Measurements from ENCODE around the gene SLC35B3.
"Not testable (repeated sequence)": the region's sequence is repeated elsewhere in the genome, so short reads cannot be mapped to it uniquely, and the experiment has no call there.

SLC35B3 gene

DNA sequence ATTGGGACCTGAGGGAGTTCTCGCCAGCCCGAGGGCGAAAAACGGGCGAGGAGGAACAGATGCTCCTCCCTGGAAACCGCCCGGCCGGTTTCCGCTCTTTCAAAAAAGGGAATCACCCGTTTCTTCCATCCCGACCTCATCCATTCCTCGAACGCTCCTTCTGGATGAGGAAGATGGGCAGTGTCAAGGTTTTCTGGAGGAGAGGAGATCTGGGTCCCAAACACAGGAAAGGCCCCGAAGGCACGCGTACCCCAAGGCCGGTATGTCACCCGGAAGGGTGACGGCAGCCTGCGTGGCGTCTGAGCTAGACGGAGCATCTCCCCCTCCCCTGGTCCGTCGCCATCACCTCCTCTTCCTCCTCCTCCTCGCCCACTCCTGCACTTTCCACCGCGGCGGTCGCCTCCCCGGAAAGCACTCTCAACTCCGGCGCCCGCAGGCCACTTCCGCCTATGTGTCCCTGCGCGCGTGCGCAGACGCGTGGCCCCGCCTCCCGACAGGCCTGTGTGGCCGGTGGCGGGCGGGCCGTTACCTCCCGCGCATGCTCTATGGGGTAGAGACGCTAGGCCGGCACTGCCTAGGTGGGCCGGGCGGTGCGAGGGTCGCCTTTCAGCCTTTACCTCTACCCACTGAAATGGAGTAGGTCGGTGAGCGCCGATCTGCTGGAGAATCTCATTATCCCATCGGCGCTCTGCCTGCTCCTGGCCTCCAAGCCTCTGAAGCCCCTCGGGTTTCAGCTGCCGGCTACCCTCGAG lies at the start of gene SLC35B3:
Gene SLC35B3, minus strand, starts transcription at position 453 of the 752 bp plus-strand sequence.
- DNase-seq (ENCODE audit: low spot score) = peak; percentile 74

DNA sequence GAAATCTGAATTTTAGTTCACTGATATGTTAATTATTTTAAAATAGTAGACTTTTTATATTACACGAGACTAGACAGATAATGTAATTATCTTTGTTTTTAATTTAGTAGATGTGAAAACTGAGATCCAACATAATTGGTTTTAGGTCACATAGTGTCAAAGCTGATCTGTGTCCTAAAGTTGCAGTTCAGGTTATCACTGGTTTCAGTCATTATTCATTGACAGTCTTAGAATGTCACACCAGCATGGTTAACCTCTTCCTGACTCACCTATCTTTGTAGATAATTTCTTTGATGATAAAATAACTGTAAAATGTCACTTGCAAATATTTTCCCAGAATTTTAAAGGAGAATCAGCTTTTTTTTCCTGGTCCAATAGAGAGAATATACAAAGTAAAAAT lies 48.3 kb upstream of the SLC35B3 start:
- no peak for DNase-seq (ENCODE audit: low spot score)

DNA sequence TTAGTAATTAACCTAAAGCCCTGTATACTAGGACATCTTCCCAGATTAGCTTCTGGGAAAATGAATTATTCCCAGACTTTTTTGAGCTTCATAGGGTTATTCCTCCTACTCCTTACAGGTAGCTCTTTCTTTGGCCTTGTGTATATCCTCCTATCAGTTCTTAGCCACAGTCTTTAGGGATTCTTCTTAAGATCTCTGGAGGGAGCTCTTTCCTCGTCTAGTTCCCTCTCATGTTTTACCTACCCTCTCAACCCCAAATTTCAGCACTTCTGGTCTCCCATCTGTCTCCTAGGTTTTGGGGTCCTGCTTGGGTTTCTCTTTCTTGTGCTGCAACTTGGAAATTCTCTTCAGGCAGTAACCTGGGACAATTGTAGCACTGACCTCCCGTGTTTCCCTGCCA lies 46.4 kb upstream of the SLC35B3 start:
- peak; percentile 5 for DNase-seq (ENCODE audit: low spot score)

DNA sequence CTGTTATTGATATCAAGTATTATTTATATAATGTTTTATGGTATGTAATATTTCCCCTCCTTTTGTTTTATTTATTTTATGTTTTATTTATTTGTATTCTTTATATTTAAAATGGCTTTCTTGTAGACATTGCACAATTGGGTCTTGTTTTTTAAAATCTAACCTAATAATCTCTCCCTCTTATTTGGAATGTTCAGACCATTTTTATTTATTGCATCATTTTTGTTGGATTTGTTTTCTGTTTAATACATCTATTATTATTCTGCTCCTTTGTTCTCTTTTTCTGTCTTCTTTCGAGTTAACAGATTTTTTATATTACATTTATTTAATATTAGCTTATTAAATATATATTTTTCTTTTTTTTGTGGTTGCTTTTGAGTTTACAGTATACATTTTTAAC lies 43.1 kb upstream of the SLC35B3 start:
- DNase-seq (ENCODE audit: low spot score) = no peak

DNA sequence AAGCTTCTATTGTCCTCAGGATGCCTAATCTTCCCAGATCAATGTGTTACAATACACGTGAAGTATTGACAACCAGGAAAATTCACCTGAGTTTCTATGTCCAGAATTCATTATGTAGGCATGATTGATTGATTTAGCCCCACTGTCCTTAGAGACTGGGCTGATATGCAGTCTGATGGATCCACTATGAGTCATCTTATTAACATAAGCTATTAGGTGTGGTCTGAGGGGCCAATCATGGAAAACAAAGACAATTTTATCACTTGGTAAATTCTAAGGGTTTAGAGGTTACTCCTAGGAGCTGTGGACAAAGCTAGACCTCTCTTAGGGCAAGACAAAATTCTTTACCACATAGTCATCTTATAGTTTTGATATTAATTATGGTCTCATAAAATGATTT lies 41.3 kb upstream of the SLC35B3 start:
- DNase-seq (ENCODE audit: low spot score) = no peak

DNA sequence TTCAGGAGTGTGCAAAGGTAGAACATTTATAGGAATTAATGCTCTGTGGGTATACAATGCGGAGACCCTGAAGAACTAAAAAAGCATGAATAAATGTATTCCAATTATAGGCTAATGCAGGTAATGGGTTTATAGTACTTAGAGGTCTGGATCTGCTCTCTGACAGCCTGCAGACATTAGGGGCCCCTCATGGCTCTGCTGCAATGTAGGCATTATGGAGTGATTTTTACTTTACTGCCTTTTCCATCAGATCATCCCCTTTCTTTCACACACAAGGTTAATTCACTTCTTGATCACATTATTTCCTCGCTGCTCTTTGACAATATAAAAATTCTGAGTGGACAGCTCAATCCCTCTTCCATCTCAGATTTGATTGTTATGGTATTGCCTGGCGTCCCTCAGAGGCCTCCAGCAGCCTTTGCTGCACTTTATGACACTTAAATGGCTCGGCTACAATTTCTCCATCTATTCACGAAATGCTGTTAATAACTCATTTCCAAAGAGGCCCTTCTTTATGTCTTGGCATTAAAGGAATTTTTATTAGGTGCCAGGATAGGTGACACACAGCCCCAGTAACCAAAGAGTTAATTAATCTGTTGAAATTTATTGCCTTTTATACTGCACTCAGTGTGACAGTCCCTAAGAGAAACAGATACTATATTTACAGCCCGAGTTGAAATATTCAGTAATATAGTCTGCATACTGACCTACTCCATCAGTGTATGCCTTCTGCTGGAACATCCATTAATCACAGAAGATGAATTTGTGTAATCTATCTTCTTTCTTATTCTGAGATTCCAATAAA lies 33.4 kb upstream of the SLC35B3 start:
- DNase-seq (ENCODE audit: low spot score) = no peak

DNA sequence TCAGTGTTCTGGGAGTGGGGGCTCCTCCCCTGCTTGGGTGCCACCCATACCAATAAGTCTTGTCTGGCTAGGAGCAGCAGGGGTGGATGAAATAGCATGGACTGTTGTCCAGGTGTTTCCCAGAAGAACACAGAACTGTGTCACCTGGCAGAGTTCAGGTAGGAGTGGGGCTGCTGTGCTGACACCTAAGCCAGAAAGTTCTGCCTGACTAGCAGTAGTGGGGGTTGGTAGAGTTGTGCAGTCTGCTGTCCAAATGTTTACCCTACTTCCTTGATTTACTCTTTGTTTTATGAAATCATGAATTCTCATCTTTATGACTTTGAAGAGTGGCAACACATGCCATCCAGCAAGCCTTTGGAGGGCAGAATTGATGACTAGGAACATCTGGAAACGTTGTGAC lies 27.3 kb upstream of the SLC35B3 start:
- DNase-seq (ENCODE audit: low spot score) = no peak

DNA sequence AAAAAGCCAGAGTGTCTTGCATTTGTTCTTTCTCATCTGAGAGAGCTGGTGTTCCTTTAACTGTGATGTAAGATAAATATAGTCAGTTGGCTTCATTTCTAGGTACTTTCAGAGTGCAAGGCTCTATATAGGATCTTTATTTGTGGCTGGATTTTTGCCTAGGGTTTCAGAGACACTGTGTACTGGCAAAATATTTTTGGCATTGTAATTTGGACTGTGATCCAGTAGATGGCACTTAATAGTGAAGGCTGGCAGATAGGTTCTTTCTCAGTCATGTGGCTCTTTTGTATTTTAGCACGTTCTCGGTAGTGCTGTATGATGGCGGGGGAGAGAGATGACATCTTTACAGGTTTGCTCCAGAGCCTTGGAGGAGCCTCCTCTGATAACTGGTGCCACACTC lies 26.8 kb upstream of the SLC35B3 start:
- DNase-seq (ENCODE audit: low spot score) = no peak

DNA sequence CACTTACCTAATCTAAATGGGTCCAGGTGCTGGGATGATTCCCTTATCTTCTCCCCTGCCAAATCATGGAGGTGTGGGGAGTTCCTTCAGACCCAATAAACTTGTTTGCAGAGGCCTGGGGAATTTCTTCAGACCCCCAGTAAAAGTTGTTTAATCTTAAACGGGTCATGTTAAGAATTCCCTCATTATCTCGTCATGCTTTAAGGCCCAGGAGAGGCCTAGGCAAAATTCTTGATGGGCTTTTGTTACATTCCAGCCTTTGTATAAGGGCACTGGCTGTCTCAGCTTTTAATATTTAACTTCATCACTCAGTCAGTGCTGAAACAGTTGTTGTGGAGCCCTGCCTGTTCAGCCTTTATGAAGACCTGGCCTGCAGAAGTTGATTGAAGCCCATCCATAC lies 11.0 kb upstream of the SLC35B3 start:
- DNase-seq (ENCODE audit: low spot score) = no peak

DNA sequence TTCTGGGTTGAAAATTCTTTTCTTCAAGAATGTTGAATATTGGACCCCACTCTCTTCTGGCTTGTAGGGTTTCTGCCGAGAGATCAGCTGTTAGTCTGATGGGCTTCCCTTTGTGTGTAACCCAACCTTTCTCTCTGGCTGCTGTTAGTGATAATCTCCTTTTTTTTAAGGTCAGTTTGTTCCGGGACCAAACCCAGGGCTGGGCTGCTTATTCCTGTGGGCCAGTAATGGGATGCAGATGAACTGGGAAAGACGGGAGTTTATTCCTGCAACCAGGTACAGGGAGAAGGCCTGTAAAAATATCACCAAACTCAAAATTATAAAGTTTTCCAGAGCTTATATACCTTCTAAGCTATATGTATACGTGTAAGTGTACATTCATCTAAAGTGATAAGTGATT lies 10.6 kb upstream of the SLC35B3 start:
- not testable (repeated sequence) for DNase-seq (ENCODE audit: low spot score)

DNA sequence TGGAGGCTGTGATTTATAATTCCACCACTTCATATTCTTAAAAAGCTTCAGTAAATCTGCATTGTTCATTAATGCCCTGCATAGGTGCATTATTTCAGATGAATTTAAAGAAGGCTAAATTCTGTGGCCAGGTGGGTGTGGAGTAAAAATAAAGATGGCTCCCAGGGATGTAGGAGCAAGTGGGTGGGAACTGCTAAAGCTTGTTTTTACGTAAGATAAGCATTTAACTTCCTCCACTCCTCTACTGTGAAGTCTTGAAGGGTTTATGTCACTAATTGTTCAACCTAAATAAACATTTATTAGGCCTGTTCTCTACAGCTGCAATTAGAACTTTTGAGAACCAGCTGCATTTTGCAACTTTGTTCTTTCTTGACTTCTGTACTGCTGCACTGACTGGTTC lies 6.8 kb upstream of the SLC35B3 start:
- no peak for DNase-seq (ENCODE audit: low spot score)

DNA sequence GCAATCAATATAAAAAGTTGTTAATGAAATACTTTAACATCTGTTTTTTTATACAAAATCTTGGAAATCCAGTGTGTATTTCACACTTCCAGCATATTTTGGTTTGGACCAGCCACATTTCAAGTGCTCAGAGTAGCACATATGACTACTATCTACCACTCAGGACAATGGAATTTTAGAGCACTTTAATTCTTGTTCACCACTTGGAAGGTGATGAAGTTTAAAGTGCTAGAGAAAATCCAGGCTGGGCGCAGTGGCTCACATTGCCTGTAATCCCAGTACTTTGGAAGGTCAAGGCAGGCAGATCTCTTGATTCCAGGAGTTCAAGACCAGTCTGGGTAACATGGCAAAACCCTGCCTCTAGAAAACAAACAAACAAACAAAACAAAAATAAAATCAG lies 6.1 kb upstream of the SLC35B3 start:
- DNase-seq (ENCODE audit: low spot score) = no peak

DNA sequence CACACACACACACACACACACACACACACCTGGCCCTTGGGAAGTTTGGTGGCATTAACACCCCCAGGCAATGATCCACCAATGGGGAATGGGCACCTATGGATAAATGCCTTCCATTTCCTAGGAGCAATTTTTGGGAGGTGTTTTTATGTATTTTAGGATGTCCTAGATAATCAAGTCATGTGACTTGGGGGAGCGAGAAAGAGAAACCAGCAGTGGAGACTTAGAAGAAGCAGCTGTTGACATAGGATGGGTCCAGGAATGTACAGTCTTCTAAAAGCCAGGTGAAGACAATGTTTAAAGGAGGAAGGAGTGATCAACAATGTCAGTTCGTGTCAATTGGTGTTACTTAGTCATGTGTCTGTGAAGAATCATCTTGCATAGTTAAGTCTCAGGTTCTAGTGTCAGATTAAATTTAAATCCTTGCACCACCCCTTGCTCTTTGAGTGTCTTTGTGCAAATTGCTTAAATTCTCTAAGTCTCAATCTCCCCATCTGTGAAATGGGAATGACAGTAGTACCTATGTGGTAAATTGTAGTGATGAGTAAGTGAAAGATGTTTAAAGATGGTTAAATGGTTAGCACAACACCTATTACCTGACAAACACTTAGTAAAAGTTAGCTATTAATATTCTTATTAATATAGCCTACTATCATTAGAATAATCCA lies 4.4 kb upstream of the SLC35B3 start:
- DNase-seq (ENCODE audit: low spot score) = no peak

DNA sequence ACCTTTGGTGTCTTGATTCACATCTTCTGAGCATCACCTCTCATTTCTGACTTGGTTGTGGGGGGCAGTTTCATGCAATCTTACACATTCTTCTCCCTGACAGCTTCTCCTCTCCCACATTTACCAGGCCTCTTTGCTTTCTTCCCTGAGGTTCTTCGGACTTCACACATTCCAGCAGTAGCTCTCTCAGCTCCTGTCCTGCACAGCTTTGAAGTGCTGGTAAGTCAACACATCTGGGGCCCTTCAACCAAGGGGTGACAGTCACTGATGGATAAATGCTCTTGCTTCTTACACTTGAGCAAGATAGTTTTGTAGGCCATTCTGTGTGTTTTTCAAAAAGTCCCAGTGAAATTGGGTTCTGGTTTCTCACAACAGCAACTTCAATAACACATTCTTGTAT lies 2.5 kb upstream of the SLC35B3 start:
- no peak for DNase-seq (ENCODE audit: low spot score)

DNA sequence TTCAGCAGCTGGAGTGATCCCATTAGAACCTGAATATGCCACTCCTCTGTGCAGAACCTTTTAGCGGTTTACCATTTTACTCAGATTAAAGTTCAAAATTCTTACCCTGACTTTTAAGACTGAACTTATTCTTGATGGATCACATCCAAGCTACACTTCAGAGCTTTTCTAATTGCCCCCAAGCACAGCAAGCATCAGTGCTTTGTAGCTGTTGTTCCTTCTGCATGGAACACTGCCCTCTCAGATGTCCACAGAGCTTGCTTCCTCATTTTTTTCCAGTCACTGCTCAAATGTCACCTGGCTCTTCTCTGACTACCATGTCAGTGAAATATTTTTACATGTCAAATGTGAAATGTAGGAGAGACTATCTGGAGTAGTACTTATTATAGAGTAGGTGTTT lies 1.6 kb upstream of the SLC35B3 start:
- DNase-seq (ENCODE audit: low spot score) = no peak

DNA sequence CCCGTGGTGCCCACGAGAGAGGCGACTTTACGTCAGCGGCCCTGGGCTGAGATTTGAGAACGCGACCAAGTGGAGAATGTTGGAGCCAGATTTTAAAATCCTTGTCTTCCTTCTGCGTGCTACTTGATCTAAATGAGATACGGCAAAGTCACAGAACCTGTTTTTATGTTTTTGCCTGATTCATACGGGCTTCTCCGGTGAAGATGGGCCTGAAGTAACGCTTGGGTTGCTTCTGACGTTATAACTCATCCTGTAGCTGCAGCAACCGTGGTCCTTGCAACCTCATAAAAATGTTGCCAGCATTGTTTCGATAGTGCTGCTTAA lies 462 bp upstream of the SLC35B3 start:
- no peak for DNase-seq (ENCODE audit: low spot score)

DNA sequence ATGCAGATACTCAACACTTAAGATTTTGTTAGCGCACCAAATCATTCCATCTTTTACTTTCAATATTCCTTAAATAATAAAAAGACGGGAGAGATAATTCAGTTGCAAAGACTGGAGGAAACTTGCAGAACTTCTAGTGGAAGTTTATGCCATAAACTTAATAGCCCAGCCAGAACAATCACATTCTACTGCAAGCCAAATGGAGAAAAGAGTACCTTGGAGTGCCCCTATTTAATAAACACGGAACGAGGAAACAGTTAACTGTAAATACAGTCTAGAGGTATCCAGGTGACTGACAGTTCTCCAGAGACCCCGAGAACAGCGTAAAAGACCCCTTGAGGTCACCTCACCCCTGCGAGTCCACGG lies 635 bp downstream of the SLC35B3 start:
- DNase-seq (ENCODE audit: low spot score) = no peak

DNA sequence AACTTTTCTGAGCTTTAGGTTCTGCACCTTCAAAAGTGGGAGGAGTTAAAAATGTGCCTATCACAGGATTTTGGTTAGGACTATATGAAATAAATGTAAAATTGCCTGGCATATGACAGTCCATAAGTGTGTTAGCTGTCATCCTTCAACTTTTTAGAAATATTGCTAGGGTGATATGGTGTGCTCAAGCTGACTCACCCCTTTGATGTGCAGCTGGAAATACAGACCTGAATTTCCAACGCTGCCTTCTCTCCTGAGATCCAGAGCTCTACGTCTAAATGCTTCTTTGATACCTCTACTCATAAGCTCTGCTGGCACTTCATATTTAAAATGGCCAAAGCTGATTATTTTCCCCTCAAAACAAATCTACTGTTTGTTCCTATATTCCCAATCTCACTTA lies 2.7 kb downstream of the SLC35B3 start:
- no peak for DNase-seq (ENCODE audit: low spot score)

DNA sequence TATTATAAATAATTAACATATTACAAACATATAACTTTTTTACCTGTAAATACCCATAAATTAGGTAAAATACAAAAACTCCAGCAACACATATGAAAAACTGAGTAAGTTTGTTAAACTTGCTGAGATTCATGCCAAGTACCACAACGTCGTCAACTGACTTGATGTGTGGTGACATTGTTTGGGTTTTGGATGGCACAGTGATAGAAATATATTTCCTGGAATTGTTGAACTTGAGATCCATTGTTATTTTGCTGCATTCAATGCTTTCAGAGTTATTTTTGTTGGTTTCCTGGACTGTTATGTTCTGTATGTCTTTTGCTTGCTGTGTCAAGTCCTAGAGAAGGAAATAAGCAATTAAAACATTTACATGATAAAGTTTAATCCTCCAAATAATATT lies 5.5 kb downstream of the SLC35B3 start:
- DNase-seq (ENCODE audit: low spot score) = no peak

DNA sequence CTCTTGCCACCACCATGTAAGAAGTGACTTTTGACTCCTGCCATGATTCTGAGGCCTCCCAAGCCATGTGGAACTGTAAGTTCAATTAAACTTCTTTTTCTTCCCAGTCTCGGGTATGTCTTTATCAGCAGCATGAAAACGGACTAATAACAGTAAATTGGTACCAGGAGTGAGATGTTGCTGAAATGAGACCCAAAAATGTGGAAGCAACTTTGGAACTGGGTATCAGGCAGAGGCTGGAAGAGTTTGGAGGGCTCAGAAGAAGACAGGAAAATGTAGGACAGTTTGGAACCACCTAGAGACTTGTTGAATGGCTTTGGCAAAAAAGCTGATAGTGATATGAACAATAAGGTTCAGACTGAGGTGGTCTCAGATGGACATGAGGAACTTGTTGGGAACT lies 8.8 kb downstream of the SLC35B3 start:
- not testable (repeated sequence) for DNase-seq (ENCODE audit: low spot score)

DNA sequence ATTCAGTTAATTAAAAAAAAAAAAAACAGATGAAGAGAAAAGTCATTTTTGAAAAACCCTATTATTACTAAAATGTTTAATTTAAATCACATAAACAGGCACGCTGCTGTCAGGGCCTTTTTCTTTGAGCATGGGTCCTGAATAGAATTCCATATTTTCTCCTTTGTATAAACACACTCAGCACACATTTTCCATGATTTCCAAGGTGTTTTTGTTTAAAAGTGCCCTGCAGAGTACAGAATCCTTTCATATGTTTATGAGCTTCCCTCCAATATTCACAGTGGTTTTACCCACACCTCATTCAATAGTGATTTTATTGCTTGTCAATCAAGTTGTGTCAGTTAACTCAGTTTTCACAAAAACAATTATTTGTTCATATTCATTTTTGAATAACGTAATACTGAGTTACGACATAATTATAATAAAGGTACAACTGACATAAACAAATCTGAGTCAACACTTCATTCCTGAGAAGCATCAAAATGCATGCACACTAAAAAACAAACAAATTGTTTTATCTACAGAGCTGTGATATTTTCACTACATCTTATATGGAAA lies 15.2 kb downstream of the SLC35B3 start:
- no peak for DNase-seq (ENCODE audit: low spot score)

DNA sequence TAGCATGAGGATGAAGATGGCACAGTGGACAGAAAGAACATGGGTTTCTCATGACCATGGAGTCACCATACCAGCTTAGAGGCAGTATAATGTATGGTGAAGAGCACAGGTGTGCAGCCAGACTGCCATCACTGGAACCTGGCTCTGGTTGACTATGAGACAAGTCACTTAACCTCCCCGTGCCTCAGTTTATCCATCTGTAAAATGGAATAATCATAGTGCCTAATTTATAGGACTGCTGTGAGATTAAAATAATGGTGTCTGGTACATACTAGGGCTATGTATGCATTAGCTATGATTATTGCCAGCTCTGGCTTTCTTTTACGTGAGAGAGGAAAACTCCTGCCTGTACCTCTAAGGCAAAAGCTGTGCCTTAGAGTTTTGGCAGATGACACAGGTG lies 19.4 kb downstream of the SLC35B3 start:
- no peak for DNase-seq (ENCODE audit: low spot score)

DNA sequence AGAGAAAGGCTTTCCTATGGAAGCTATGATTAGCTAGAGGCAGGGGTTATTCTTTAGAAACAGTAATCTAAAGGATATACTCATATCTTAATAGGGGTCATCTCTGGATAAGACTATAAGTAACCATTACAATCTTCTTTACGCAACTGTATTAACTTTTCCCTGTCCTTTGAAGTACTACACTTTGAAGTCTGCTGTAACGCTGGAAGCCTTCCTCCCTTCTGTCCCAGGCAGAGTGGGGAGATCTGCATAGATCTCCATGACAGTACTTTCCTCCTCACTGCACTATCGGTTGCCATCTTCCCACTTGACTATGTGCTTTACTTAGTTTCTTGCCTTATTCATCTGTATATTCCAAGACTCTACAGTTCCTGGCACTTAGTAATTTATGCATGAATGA lies 20.1 kb downstream of the SLC35B3 start:
- no peak for DNase-seq (ENCODE audit: low spot score)
